C4-2B (cell line): ENCODE measurements around the gene C13orf42.

Source experiments
- CTCF ChIP-seq: fragments of 450-650 bp; conservative IDR thresholded peaks from 2 replicates; pipeline ENCODE4 v1.5.1; 2017; ENCODE audit warnings: mild to moderate bottlenecking
- ZFX ChIP-seq: fragments of 450-650 bp; IDR thresholded peaks from 2 replicates; pipeline ENCODE4 v1.6.1; 2017

DNA sequence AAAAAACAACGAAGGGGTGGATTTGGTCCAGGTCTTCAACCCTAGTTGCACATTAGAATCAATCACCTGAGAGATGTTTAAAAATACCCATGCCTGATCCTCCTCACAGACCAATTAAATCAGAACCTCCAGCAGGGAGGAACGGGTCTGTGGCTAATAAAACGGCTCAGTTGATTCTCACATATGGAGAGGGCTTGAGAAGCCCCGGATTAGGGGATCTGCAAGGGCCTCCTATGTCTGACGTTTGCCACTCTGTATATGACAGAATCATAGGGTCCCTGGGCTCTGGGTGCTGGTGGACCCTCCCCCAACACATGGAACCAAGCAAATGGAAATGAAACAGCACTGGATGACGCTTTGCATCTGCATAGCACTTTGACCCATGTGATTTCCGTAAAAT, 36.7 kb upstream of the C13orf42 start:
- TF ChIP-seq CTCF (no peak), ZFX (no peak)
